Parathyroid adenoma (tissue), 2 donors: ENCODE data around the gene ACVR1B.

ENCODE experiments used
- H2AFZ ChIP-seq: fragments of 300-600 bp; sonication (generic); one replicate; pipeline ENCODE4 v1.7.0; 2017; ENCODE audit warnings: antibody characterized with exemption, mild to moderate bottlenecking
- H3K27ac ChIP-seq: fragments of 300-600 bp; sonication (generic); one replicate; pipeline ENCODE4 v1.7.0; 2017
- H3K27me3 ChIP-seq: fragments of 300-600 bp; sonication (generic); one replicate; pipeline ENCODE4 v1.7.0; 2017; ENCODE audit warnings: low read length; ENCODE audit not compliant: control insufficient read depth, insufficient read depth
- H3K36me3 ChIP-seq: fragments of 300-600 bp; sonication (generic); one replicate; pipeline ENCODE4 v1.7.0; 2017; ENCODE audit warnings: low read length; ENCODE audit not compliant: control insufficient read depth, insufficient read depth
- H3K4me1 ChIP-seq: fragments of 300-600 bp; sonication (generic); one replicate; pipeline ENCODE4 v1.7.0; 2017; ENCODE audit warnings: control low read depth
- H3K4me2 ChIP-seq: fragments of 300-600 bp; sonication (generic); one replicate; pipeline ENCODE4 v1.7.0; 2017; ENCODE audit warnings: low read length
- H3K4me3 ChIP-seq: fragments of 300-600 bp; sonication (generic); one replicate; pipeline ENCODE4 v1.7.0; 2017; ENCODE audit warnings: low read depth, low read length
- H3K79me2 ChIP-seq: fragments of 300-600 bp; sonication (generic); one replicate; pipeline ENCODE4 v1.7.0; 2017; ENCODE audit warnings: control low read depth
- H3K9ac ChIP-seq: fragments of 300-600 bp; sonication (generic); one replicate; pipeline ENCODE4 v1.7.0; 2017; ENCODE audit warnings: mild to moderate bottlenecking
- H3K9me3 ChIP-seq: fragments of 300-600 bp; sonication (generic); one replicate; pipeline ENCODE4 v1.7.0; 2017; ENCODE audit warnings: low read length; ENCODE audit not compliant: control insufficient read depth
- TF ChIP-seq, protein P1 (sequence below): fragments of 300-600 bp; sonication (generic); IDR thresholded peaks from one replicate; pipeline ENCODE4 v1.7.0; 2017; ENCODE audit warnings: antibody characterized with exemption, mild to moderate bottlenecking
- donor health status: primary hyperparathyroidism.

ACVR1B gene

GRCh38 chr12:52029685-52030084, 78.2 kb downstream of the ACVR1B start:
- peak overlapping the region; percentile 35 for H2AFZ ChIP-seq
- no peaks in the 10 kb centered on the region for H3K36me3 ChIP-seq
- H3K79me2 ChIP-seq, result no peaks in the 10 kb centered on the region
- no peak overlapping the region for H3K4me2 ChIP-seq
- no peak overlapping the region for H3K4me3 ChIP-seq
- H3K27ac ChIP-seq, result peak overlapping the region; percentile 33
- H3K27me3 ChIP-seq, result no peaks in the 10 kb centered on the region
- TF ChIP-seq, protein P1, sequence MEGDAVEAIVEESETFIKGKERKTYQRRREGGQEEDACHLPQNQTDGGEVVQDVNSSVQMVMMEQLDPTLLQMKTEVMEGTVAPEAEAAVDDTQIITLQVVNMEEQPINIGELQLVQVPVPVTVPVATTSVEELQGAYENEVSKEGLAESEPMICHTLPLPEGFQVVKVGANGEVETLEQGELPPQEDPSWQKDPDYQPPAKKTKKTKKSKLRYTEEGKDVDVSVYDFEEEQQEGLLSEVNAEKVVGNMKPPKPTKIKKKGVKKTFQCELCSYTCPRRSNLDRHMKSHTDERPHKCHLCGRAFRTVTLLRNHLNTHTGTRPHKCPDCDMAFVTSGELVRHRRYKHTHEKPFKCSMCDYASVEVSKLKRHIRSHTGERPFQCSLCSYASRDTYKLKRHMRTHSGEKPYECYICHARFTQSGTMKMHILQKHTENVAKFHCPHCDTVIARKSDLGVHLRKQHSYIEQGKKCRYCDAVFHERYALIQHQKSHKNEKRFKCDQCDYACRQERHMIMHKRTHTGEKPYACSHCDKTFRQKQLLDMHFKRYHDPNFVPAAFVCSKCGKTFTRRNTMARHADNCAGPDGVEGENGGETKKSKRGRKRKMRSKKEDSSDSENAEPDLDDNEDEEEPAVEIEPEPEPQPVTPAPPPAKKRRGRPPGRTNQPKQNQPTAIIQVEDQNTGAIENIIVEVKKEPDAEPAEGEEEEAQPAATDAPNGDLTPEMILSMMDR, result no peak
- H3K9me3 ChIP-seq, result no peaks in the 10 kb centered on the region
- no peak overlapping the region for H3K9ac ChIP-seq
- peaks cover 16% of the 10 kb centered on the region for H3K4me1 ChIP-seq

GRCh38 chr12:52032446-52032803, 80.9 kb downstream of the ACVR1B start:
- Histone ChIP-seq H3K79me2 (no peaks in the 10 kb centered on the region), H3K4me2 (peak overlapping the region; percentile 78), H3K9ac (no peak overlapping the region), H3K27ac (peak overlapping the region; percentile 93), H3K9me3 (no peaks in the 10 kb centered on the region), H3K27me3 (no peaks in the 10 kb centered on the region), H3K36me3 (no peaks in the 10 kb centered on the region), H2AFZ (peak overlapping the region; percentile 65), H3K4me3 (peak overlapping the region; percentile 62), H3K4me1 (peaks cover 22% of the 10 kb centered on the region)
- TF ChIP-seq, protein P1, result no peak

- Histone ChIP-seq H3K4me2 (peak overlapping the region; percentile 78), H3K9ac (no peak overlapping the region), H2AFZ (peak overlapping the region; percentile 65), H3K36me3 (no peaks in the 10 kb centered on the region), H3K4me3 (peak overlapping the region; percentile 62), H3K27ac (peak overlapping the region; percentile 93), H3K27me3 (no peaks in the 10 kb centered on the region), H3K9me3 (no peaks in the 10 kb centered on the region), H3K79me2 (no peaks in the 10 kb centered on the region), H3K4me1 (peaks cover 22% of the 10 kb centered on the region)
- TF ChIP-seq, protein P1, result no peak
These were observed 81.4 kb downstream of the ACVR1B start for GRCh38 chr12:52032804-52033445.

DNA sequence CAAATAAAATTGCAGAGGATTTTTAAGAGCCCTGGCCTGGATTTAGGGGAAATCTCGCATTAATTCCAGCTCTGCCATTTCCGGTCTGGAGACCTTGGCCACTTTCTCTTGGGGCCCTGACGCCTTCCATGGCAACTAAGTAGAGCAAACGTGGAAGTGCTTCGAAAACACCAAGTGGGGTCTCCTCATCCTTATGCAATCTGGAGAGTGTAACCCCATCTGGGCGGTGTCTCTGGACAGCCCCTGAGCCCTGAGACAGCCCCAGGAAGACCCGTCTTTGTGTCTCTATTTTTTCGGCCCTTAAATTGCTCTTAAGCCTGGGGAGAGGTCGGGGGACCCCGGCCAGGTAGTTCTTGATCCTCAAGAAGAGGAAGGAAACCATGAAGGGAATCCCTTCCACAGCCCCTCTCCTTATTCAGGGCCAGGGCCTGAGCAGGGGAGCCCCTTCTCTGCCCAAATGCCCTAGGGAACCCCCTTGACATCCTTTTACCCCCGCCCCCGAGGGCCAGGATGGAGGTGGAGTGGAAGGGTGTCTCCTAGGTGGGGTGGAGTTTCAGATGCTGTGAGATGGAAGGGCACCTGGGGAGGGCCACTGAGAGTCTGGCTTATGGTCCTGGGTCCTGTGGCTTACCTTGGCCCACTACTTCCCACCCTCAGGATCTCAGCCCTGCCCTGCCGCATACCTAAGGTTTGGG, 82.1 kb downstream of the ACVR1B start:
- no peaks in the 10 kb centered on the region for H3K36me3 ChIP-seq
- H3K9ac ChIP-seq, result no peak overlapping the region
- H3K9me3 ChIP-seq, result no peaks in the 10 kb centered on the region
- H3K27ac ChIP-seq, result peak overlapping the region; percentile 93
- peak overlapping the region; percentile 37 for H3K4me3 ChIP-seq
- no peaks in the 10 kb centered on the region for H3K27me3 ChIP-seq
- H3K79me2 ChIP-seq, result peaks cover 2% of the 10 kb centered on the region
- H3K4me1 ChIP-seq, result peaks cover 27% of the 10 kb centered on the region
- peak overlapping the region; percentile 48 for H3K4me2 ChIP-seq
- TF ChIP-seq, protein P1, result no peak
- peak overlapping the region; percentile 65 for H2AFZ ChIP-seq

DNA sequence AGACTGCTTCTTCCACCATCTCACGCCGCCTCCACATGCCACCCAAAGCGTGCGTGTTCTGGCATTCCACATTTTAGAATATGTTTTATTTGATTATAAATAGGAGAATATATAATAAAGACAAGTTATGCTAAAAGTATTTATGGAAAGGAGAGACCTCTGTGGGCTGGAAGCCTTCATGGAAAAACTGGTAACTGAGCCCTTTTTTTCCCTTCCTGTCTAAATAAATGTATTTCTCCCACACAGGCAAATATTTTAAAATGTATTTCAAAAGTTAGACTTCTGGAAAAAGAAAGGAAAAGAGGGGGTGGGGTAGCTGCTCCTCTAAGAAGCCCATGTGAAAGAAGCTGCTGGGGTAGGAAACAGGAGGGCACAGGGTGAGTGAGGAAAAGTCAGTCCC, 83.7 kb downstream of the ACVR1B start:
- no peaks in the 10 kb centered on the region for H3K9me3 ChIP-seq
- no peaks in the 10 kb centered on the region for H3K27me3 ChIP-seq
- H3K79me2 ChIP-seq, result peaks cover 2% of the 10 kb centered on the region
- no peak overlapping the region for H3K4me2 ChIP-seq
- H3K36me3 ChIP-seq, result no peaks in the 10 kb centered on the region
- peaks cover 27% of the 10 kb centered on the region for H3K4me1 ChIP-seq
- no peak overlapping the region for H3K4me3 ChIP-seq
- H3K9ac ChIP-seq, result no peak overlapping the region
- no peak overlapping the region for H2AFZ ChIP-seq
- TF ChIP-seq, protein P1, result no peak
- H3K27ac ChIP-seq, result peak overlapping the region; percentile 94
